ENCODE data around the gene PEX14.

Gene PEX14

GRCh38 chr1:10556430-10557005 is 81.8 kb downstream of the PEX14 start:
- H3K27me3 ChIP-seq: no peaks in the 10 kb centered on the region
- no peak overlapping the region for H3K4me3 ChIP-seq (ENCODE audit: low read depth in 1 of 2, low read length in 1 of 2)
- no peaks in the 10 kb centered on the region for H3K36me3 ChIP-seq
- no peak overlapping the region for H3K27ac ChIP-seq
- no peaks in the 10 kb centered on the region for H3K4me1 ChIP-seq (ENCODE audit: control insufficient read depth in 1 of 2, insufficient read depth in 1 of 2, low read depth in 1 of 2, low read length in 1 of 2)
- H3K9me3 ChIP-seq: no peaks in the 10 kb centered on the region
- no peak for TF ChIP-seq CTCF (IDR thresholded peaks at IDR 0.05)

- no peak overlapping the region for H3K4me3 ChIP-seq (ENCODE audit: low read depth in 1 of 2, low read length in 1 of 2)
- no peaks in the 10 kb centered on the region for H3K9me3 ChIP-seq
- H3K27ac ChIP-seq: no peak overlapping the region
- no peaks in the 10 kb centered on the region for H3K27me3 ChIP-seq
- H3K36me3 ChIP-seq: no peaks in the 10 kb centered on the region
- H3K4me1 ChIP-seq (ENCODE audit: control insufficient read depth in 1 of 2, insufficient read depth in 1 of 2, low read depth in 1 of 2, low read length in 1 of 2): no peaks in the 10 kb centered on the region
- TF ChIP-seq CTCF (IDR thresholded peaks at IDR 0.05): no peak
These were observed 83.0 kb downstream of the PEX14 start for GRCh38 chr1:10557714-10558113.

- no peaks in the 10 kb centered on the region for H3K27me3 ChIP-seq
- no peak for TF ChIP-seq CTCF (IDR thresholded peaks at IDR 0.05)
- H3K9me3 ChIP-seq: no peaks in the 10 kb centered on the region
- no peak overlapping the region for H3K4me3 ChIP-seq (ENCODE audit: low read depth in 1 of 2, low read length in 1 of 2)
- H3K36me3 ChIP-seq: no peaks in the 10 kb centered on the region
- H3K4me1 ChIP-seq (ENCODE audit: control insufficient read depth in 1 of 2, insufficient read depth in 1 of 2, low read depth in 1 of 2, low read length in 1 of 2): no peaks in the 10 kb centered on the region
- H3K27ac ChIP-seq: no peak overlapping the region
These were observed 84.6 kb downstream of the PEX14 start for GRCh38 chr1:10559386-10559785.

GRCh38 chr1:10561497-10561896 is 86.7 kb downstream of the PEX14 start:
- H3K4me1 ChIP-seq (ENCODE audit: control insufficient read depth in 1 of 2, insufficient read depth in 1 of 2, low read depth in 1 of 2, low read length in 1 of 2): no peaks in the 10 kb centered on the region
- no peak for TF ChIP-seq CTCF (IDR thresholded peaks at IDR 0.05)
- H3K27me3 ChIP-seq: no peaks in the 10 kb centered on the region
- no peak overlapping the region for H3K27ac ChIP-seq
- no peaks in the 10 kb centered on the region for H3K36me3 ChIP-seq
- no peaks in the 10 kb centered on the region for H3K9me3 ChIP-seq
- H3K4me3 ChIP-seq (ENCODE audit: low read depth in 1 of 2, low read length in 1 of 2): no peak overlapping the region

- TF ChIP-seq CTCF (IDR thresholded peaks at IDR 0.05): no peak
- no peak overlapping the region for H3K27ac ChIP-seq
- no peaks in the 10 kb centered on the region for H3K9me3 ChIP-seq
- no peaks in the 10 kb centered on the region for H3K36me3 ChIP-seq
- no peaks in the 10 kb centered on the region for H3K4me1 ChIP-seq (ENCODE audit: control insufficient read depth in 1 of 2, insufficient read depth in 1 of 2, low read depth in 1 of 2, low read length in 1 of 2)
- no peaks in the 10 kb centered on the region for H3K27me3 ChIP-seq
- H3K4me3 ChIP-seq (ENCODE audit: low read depth in 1 of 2, low read length in 1 of 2): no peak overlapping the region
These were observed 87.2 kb downstream of the PEX14 start for GRCh38 chr1:10561955-10562354.

GRCh38 chr1:10564063-10564462 is 89.3 kb downstream of the PEX14 start:
- Histone ChIP-seq H3K36me3 (no peaks in the 10 kb centered on the region), H3K9me3 (no peaks in the 10 kb centered on the region), H3K27ac (no peak overlapping the region), H3K27me3 (no peaks in the 10 kb centered on the region), H3K4me3 (ENCODE audit: low read depth in 1 of 2, low read length in 1 of 2) (no peak overlapping the region), H3K4me1 (ENCODE audit: control insufficient read depth in 1 of 2, insufficient read depth in 1 of 2, low read depth in 1 of 2, low read length in 1 of 2) (no peaks in the 10 kb centered on the region)
- no peak for TF ChIP-seq CTCF (IDR thresholded peaks at IDR 0.05)
